HG02571 (cell line): ENCODE measurements around the gene MRPS17.

Source experiments
- ATAC-seq: cut with Tn5 transposase; IDR thresholded peaks from one replicate; pipeline ENCODE4 v1.9.1; 2021; ENCODE audit warnings: mild to moderate bottlenecking, moderate library complexity; ENCODE audit not compliant: unreplicated experiment

Gene MRPS17

GRCh38 chr7:55970561-55970960 lies 18.9 kb downstream of the MRPS17 start:
- no peak for ATAC-seq

- ATAC-seq, result no peak
Measured at GRCh38 chr7:55970978-55971377, 19.3 kb downstream of the MRPS17 start.

- no peak for ATAC-seq
Measured at GRCh38 chr7:55973747-55974250, 22.1 kb downstream of the MRPS17 start.

- no peak for ATAC-seq
Measured at GRCh38 chr7:55975988-55976633, 24.4 kb downstream of the MRPS17 start.

GRCh38 chr7:55977831-55978230 lies 26.2 kb downstream of the MRPS17 start:
- no peak for ATAC-seq

GRCh38 chr7:55980266-55980665 lies 28.6 kb downstream of the MRPS17 start:
- ATAC-seq, result no peak

GRCh38 chr7:55983537-55983936 lies 31.9 kb downstream of the MRPS17 start:
- ATAC-seq, result no peak

GRCh38 chr7:55992346-55992745 lies 40.7 kb downstream of the MRPS17 start:
- ATAC-seq, result no peak

GRCh38 chr7:55996856-55997500 lies 45.3 kb downstream of the MRPS17 start:
- ATAC-seq, result no peak

- no peak for ATAC-seq
Measured at GRCh38 chr7:56003749-56004148, 52.1 kb downstream of the MRPS17 start.
